DMS114 treated with DMSO at 0.1 percent for 48 hours (cell line): ENCODE data around the gene PCLAF.
"Not testable (repeated sequence)": the region's sequence is repeated elsewhere in the genome, so short reads cannot be mapped to it uniquely, and the experiment has no call there.

ENCODE experiments used
- DNase-seq: peaks from one replicate; lab custom pipeline; 2025; ENCODE audit not compliant: unreplicated experiment; lab: John Stamatoyannopoulos, UW

The PCLAF gene

DNA sequence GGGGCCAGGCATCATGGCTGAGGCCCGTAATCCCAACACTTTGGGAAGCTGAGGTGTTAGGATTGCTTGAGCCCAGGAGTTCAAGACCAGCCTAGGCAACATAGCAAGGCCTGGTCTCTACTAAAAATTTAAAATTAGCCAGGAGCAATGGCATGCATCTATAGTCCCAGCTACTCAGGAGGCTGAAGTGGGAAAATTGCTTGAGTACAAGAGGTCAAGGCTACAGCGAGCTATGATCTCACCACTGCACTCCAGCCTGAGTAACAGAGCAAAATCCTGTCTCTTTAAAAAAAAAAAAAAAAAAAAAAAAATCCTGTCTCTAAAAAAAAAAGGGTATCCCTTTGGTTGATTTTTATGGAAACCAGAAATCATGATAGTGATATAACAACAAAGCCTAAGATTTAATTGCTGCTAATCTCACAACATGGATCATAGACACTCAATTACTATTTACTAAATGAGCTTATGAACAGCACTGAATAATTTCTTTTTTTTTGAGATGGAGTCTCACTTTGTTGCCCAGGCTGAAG, 12.1 kb downstream of the PCLAF start:
- no peak for DNase-seq

DNA sequence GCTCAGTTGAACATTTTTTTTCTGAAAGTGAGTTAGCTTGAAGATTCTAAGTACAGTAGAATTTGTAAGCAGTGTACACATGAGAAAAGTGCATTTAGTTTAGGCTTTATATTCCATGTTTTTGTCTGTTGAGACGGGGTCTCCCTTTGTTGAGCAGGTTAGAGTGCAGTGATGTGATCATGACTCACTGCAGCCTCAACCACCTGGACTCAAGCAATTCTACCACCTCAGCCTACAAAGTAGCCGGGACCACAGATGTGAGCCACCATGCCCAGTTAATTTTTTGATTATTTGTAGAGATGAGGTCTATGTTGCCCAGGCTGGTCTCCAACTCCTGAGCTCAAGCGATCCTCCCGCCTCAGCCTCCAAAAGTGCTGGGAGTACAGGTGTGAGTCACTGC, 20.0 kb downstream of the PCLAF start:
- no peak for DNase-seq

DNA sequence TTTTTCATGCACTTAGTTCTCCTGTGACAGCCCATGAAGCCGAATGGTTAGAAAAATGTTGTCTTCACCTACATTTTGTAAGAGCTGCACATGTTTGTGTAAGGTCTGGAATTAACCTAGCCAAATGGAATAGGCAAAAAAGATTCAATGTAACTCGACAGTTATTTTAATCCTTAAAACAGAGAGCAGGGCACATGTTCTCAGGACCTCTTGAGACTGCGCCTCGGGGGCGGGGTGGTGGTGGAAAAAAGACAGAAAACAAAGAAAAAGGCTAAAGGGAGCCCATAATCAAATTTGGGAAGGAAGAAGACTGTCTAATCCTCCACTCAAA, 24.6 kb downstream of the PCLAF start:
- DNase-seq: no peak

DNA sequence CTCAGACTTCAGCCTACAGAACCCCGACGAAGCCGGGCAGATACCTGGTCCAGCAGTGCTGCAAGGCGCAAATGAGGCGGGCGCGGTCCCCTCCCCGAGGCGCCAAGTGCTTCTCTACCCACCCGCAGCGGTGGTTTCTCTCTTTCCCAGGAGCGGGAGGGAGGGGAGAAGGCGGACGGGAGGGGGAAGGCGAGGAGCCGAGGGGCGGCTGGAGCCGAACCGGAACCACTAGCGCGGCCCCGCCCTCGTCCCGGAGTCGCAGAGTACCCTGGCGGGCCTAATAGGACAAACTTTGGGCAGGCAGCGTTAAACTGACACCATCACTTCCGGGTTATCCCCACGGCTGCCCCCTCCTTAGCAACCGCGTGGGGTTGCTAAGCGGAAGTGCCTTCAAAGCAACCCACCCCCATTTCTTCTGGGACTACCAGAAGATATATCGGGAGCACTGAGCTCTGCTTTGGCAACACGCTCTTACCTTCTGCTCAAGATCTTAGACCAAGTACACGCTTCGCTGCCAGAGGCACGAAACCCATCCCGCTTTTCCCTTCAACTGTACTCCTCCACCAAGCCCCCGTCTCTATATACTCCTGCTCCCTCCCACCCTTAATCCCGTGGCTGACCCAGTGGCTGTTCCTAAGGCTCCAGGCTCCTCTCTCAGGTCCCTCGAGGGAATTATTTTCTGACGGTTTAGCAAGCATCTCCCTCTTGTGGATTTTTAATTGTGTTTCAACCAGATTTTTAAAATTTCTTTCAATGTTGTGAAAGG, 25.1 kb downstream of the PCLAF start, which contains the start of gene CSNK1G1:
CSNK1G1 (minus strand) TSS at position 230 of the 766 bp plus-strand sequence. CDS start 55,674 bp downstream, outside the sequence.
- peak; percentile 99 for DNase-seq

DNA sequence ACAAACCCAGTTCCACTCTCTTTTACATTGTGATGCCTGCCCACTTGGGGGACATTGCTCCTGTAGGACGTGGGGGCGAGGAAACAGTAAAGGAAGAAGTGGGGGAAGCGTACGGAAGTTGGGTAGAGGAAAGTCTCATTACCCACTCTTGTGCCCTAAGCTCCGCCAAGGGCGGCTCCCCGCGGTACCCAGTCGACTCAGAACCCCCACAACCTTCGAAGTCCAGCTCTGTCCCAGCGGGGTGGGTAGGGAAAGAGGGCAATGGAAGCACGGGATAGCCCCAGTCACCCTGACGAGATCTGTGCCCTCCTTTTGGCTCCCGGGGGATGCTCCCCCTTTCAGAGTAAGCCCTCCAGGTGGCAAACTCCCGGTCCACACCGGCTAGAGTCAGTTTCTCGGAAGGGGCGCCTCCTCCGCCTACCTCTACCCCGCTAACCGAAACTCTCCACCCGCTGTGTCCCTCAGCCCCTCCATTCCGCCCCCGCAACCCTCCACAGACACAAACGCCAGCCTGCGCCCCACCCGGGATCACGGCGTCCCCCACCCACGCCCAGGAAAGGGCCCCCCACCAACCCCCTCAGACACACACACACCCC, 25.8 kb downstream of the PCLAF start:
- no peak for DNase-seq

DNA sequence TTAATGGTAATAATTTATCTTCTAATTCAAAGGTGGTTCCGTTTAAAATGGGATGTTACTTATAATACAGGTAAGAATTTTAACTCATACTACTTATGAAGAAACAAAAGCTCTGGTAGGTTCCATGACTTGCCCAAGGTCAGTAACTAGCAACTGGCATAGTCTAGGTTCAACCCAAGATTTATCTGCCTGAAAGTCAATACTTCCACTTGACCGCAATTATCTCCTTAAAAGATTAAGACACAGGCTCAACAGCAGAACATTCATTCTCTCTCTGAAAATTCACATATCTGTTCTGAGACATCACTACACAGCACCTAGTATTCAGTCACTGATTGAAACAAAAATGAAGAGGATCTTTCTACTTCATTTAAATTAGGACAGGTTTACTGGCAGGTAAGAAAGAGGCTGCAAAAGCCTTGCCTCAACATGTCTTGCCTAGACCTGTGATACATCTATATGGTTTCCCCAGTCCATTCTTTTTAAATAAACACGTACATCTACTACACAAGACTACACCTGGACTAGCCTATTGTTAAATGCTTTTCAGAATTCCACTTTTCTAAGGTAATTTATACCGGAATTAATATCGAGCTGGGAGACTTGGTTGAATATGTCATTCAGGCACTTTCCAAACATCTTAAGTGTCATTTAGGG, 26.4 kb downstream of the PCLAF start:
- DNase-seq: no peak

DNA sequence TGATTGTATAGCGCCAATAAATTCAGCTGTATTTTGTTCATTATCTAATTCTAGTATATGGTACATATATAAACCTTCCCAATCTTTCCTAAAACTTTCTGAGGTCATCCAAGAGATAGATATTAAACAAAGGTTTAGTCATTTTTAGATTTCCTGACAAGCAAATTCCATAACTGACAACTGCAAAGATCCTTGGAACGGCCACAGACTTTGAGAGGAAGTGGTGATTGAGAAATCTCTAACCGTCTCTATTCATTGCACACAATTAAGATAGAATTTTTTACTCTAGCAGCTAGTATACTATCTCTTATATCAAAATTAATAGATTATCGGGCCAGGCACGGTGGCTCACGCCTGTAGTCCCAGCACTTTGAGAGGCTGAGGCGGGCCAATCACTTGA, 30.0 kb downstream of the PCLAF start:
- DNase-seq: no peak

DNA sequence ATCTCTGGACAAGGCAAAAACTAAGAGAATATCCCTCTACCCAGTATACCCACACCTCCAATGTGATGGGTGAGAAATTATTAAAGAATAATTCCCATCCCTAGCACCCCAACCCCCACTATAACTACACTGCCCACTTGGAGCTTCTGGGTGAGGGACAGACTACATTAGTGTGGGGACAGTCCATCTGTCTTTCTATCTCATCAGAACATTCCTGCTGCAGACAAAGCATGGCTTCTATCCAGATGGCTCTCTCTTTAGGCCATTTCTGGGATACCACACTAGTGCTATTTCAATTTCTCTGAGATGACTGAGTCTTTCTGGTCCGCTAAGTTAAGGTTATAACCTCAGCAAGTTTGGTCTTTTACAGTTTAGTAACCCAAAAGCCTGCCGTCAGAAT, 31.9 kb downstream of the PCLAF start:
- no peak for DNase-seq

DNA sequence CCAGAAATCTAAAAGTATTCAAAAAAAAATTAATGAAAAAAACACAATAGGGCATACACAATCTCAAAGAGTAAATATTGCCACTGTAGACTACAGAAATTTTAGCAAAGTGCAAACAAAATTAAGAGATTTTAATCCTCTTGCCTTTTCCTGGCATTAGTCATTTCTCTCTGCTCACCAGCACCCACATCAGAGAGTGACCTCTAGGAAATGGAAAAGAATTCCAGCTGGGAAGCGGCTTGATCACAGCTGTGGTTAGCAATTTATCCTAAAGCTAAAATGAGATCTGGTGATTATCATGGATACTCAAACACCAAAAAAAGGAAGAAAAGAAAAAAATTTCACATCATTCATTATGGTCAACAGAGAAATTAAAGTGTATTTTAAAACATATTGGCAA, 32.8 kb downstream of the PCLAF start:
- no peak for DNase-seq

DNA sequence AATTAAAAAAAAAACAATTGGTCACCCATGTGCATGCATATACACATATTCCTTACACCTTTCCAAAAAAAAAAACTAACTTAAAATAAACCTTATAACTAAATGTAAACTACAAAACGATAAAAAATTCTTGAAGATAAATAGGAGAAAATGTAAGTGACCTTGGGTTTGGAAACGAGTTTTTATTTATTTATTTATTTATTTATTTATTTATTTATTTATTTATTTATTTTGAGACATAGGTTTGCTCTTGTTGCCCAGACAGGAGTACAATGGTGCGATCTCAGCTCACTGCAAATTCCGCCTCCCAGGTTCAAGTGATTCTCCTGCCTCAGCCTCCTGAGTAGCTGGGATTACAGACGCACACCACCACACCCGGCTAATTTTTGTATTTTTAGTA, 35.0 kb downstream of the PCLAF start:
- not testable (repeated sequence) for DNase-seq

DNA sequence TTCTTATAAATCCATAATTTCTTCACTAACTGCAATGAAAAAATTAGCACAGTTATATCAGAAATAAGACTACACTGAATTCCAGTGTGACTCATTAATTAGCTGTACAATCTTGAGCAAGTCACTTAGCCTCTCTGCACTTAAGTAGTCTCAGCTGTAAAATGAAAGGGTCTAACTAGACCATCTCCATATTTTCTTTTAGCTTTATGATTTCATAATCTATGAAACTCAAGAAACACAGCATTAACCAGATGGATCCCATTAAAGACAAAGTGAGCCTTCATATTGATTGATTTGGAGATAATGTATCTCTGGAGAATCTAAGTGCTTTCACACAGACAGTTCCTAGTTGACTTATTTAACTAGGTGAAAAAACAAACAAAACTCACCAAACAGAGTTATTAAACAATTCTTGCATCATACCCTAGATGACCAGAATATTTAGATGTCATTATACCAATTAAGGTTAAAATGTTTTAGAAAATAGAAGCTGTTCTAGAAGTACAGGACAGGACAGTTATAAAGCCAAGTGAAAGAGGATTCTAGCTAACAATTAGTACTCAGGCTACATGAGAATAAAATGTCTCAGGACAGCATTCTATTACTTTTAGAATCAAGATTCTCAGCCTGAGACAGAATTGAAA, 36.5 kb downstream of the PCLAF start:
- no peak for DNase-seq

DNA sequence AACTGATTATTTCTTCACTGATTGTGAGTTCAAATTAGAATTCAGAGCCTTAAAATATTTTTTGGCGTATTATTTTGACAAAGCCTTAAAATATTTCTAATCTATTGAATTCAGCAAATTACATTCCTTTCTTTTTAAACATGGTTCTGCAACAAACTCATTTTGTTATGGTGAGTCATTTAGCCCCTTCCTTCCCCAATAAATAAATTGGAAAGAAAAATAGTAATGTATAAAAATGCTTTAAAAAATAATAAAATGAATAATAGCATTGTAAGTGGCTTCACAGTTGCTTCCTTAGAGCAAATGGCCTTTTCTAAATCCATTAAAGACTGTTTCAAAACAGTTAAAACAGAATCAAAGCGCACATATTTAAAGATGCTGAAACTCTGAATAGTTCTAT, 37.4 kb downstream of the PCLAF start:
- DNase-seq: no peak

DNA sequence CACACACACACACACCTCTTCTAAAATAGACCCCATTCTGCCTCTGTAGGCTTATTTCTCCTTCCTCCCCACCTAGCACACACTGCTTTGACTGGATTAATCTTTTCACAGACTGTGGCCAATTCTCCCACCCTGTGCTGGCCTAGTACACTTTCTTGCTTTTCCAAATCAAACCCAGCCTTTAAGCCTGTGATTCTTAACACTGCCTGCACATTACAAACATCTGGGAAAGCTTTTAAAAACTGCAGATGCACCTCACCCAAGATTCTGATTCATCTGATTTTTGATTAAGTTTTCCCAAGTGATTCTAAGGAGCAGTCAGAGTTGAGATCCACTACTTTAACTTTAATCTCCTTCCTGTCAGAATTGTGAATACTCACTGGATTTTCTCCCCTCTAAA, 38.0 kb downstream of the PCLAF start:
- DNase-seq: no peak

DNA sequence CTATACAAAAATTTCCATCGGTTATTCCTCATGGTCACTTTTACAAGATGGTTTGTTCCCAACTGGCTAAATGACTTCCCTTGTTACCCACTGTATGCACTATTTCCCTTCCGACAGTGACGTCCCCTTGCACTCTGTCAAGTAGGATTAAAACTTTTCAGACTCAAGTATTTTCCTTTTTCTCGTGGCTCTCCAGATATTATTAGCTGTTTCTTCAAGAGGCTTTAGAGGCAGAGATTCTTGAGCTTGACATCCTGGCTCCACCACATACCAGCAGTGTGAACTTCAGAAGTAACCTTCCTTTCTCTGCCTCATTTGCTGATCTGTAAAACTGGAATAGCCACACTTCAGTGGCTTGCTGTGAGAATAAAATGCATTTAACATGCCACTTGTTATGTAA, 39.3 kb downstream of the PCLAF start:
- DNase-seq: no peak

DNA sequence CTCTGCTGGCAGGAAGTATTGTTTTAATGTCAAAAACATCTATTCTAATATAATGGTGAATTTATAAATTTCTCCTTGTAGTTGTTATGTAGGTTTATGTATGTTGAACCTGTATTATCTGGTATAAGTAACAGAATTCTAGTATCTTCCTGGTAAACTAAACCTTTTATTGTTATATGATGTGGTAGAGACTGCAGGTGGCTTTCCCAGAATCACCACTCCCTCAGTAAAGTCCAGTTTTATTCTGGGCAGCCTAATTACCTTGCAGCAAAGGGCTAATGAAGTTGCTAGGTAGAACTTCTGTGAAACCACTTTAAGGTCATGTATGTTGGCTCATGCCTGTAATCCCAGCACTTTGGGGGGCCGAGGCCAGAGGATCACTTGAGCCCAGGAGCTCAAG, 40.9 kb downstream of the PCLAF start:
- no peak for DNase-seq

DNA sequence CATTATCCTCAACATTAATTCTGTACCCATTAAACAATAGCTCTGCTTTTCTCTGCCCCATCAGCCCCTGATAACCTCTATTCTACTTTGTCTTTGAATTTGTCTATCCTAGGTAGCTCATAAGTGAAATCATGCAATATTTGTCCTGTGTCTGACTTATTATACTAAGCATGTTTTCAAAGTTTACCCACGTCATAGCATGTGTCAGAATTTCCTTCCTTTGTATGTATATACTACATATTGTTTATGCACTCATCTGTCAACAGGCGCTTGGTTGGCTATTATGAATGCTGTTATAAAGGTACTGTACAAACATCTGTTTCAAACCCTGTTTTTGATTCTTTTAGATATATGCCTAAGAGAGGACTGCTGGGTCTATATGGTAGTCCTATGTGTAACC, 43.5 kb downstream of the PCLAF start:
- no peak for DNase-seq

DNA sequence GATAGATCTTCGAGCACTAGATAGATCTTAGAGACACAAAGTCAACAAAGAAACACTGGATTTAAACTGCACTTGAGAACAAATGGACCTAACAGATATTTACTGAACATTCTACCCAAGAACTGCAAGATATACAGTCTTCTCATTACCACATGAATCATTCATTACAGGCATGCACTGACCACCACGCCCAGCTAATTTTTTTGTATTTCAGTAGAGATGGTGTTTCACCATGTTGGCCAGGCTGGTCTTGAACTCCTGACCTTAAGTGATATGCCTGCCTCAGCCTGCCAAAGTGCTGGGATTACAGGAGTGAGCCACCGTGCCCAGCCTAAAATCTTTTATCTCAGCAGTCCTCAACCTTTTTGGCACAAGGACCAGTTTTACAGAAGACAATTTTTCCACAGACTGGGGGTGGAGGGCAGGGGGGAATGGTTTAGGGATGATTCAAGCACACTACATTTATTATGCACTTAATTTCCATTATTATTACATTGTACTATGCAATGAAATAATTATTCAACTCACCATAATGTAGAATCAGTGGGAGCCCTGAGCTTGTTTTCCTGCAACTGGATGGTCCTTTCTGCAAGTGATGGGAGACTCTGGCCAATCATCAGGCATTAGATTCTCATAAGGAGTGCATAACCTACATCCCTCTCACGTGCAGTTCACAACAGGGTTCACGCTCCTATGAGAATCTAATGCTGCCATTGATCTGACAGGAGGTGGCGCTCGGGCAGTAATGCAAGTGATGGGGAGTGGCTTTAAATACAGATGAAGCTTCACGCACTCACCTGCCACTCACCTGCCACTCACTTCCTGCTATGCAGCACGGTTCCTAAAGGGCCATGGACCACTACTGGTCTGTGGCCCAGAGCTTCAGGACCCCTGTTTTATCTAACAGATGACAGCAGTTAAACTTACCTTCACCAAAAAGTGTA, 47.0 kb downstream of the PCLAF start:
- DNase-seq: no peak

DNA sequence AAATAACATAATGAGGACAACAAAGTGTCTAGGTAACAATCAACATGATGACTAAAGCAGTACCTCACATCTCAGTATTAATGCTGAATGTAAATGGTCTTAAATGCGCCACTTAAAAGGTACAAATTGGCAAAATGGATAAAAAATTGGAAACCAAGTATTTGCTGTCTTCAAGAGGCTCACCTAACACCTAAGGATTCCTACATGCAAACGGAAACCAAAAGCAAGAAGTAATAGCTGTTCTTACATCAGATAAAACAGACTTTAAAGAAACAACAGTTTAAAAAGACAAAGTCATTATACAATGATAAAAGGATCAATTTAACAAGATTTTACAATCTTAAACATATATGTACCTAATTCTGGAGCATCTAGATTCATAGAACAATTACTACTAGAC, 47.7 kb downstream of the PCLAF start:
- DNase-seq: no peak

DNA sequence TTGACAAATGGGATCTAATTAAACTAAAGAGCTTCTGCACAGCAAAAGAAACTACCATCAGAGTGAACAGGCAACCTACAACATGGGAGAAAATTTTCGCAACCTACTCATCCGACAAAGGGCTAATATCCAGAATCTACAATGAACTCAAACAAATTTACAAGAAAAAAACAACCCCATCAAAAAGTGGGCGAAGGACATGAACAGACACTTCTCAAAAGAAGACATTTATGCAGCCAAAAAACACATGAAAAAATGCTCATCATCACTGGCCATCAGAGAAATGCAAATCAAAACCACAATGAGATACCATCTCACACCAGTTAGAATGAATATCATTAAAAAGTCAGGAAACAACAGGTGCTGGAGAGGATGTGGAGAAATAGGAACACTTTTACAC, 49.6 kb downstream of the PCLAF start:
- not testable (repeated sequence) for DNase-seq

DNA sequence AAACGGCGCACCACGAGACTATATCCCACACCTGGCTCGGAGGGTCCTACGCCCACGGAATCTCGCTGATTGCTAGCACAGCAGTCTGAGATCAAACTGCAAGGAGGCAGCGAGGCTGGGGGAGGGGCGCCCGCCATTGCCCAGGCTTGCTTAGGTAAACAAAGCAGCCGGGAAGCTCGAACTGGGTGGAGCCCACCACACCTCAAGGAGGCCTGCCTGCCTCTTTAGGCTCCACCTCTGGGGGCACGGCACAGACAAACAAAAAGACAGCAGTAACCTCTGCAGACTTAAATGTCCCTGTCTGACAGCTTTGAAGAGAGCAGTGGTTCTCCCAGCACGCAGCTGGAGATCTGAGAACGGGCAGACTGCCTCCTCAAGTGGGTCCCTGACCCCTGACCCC, 54.3 kb downstream of the PCLAF start:
- not testable (repeated sequence) for DNase-seq

DNA sequence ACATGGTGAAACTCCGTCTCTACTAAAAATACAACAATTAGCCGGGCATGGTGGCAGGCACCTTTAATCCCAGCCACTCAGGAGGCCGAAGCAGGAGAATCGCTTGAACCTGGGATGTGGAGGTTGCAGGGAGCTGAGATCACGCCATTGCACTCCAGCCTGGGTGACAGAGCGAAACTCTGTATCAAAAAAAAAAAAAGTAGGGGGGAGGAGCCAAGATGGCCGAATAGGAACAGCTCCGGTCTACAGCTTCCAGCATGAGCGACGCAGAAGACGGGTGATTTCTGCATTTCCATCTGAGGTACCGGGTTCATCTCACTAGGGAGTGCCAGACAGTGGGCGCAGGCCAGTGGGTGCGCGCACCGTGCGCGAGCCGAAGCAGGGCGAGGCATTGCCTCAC, 54.8 kb downstream of the PCLAF start:
- DNase-seq: not testable (repeated sequence)
